ENCODE data around the gene VEPH1. TPM values are rescaled to one million over a fixed set of nuclear protein-coding genes. Genes with fewer than 3 reads are reported as not detected.

Gene VEPH1
- total RNA-seq (2022; extraction: Qiagen RNA extraction; ENCODE audit: low read depth): 0.07 to 0.14 TPM (median 0.07 TPM) in 3 of 5 replicates, not detected in the others

GRCh38 chr3:157502916-157503595, at the start of gene VEPH1:
Gene VEPH1 (minus strand): TSS chr3:157503416. CDS start chr3:157495349, 8,067 bp downstream.

DNA sequence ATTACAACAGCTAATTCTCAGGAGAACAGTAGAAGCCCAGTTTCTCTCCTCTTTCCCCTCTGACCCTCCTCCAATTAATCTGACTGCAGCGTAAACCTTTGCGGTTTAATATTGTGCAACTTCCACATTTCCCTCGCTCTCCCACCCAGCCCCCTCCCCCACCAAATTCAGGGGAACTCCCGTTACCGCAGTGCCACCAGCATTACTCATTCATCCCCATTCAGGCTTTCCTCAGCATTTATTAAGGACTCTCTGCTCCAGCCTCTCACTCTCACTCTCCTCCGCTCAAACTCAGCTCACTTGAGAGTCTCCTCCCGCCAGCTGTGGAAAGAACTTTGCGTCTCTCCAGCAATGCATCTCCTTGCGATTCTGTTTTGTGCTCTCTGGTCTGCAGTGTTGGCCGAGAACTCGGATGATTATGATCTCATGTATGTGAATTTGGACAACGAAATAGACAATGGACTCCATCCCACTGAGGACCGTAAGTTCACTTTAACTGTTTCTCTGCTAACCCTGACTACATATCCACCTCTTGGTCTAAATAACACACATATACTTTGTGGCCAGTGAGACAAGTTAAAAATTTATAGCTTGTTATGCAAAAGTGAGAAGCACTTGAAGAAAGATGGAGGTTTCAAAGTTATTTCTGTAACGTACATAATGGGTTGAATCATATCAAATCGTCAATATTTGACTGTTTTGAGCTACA, 66.5 kb downstream of the VEPH1 start, which contains the start of gene PTX3:
Gene PTX3 (plus strand): TSS at position 268 of the 709 bp plus-strand sequence. CDS start 84 bp downstream, at position 352.

Other genes with a start within 250 kb of the VEPH1 start
- 0.45 to 1.1 TPM (median 0.75 TPM) in 5 replicates for gene PTX3, start 66.6 kb downstream of the VEPH1 start, total RNA-seq (2022; extraction: Qiagen RNA extraction; ENCODE audit: low read depth)